ENCODE measurements around the gene KCNJ10.

The KCNJ10 gene

GRCh38 chr1:159964144-159964543 is 105.8 kb downstream of the KCNJ10 start:
- no peak for DNase-seq (ENCODE audit: low read depth in 2 of 2)

- no peak for DNase-seq (ENCODE audit: low read depth in 2 of 2)
Observed at GRCh38 chr1:159962176-159962575, 107.8 kb downstream of the KCNJ10 start.

GRCh38 chr1:159961636-159962035 is 108.3 kb downstream of the KCNJ10 start:
- no peak for DNase-seq (ENCODE audit: low read depth in 2 of 2)

- DNase-seq (ENCODE audit: low read depth in 2 of 2): peak; percentile 72 to 78
Observed at GRCh38 chr1:159960721-159961381, 109.1 kb downstream of the KCNJ10 start.

DNA sequence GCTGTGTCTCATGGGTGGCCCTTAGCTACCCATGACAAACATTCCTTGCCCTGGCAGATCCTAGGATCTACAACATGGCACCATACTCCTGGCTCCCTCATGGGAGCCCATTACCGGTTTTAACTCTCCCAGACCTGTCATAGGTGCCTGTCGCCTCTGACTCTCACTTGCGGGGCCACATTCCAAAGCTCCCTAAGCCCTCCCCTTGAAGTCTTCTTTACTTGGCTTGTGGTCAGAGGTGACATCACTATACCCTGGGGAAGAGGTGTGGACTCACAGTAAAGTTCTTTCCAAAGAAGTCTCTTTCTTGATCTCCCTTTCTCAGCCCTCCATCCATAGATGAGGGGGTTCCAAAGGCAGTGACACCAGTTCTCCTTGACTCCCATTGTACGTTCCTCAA is 110.5 kb downstream of the KCNJ10 start:
- DNase-seq (ENCODE audit: low read depth in 2 of 2): no peak

GRCh38 chr1:159958719-159959380 is 111.1 kb downstream of the KCNJ10 start:
- no peak for DNase-seq (ENCODE audit: low read depth in 2 of 2)

GRCh38 chr1:159957824-159958268 is 112.1 kb downstream of the KCNJ10 start:
- DNase-seq (ENCODE audit: low read depth in 2 of 2): no peak

GRCh38 chr1:159955456-159955855 is 114.5 kb downstream of the KCNJ10 start:
- no peak for DNase-seq (ENCODE audit: low read depth in 2 of 2)

DNA sequence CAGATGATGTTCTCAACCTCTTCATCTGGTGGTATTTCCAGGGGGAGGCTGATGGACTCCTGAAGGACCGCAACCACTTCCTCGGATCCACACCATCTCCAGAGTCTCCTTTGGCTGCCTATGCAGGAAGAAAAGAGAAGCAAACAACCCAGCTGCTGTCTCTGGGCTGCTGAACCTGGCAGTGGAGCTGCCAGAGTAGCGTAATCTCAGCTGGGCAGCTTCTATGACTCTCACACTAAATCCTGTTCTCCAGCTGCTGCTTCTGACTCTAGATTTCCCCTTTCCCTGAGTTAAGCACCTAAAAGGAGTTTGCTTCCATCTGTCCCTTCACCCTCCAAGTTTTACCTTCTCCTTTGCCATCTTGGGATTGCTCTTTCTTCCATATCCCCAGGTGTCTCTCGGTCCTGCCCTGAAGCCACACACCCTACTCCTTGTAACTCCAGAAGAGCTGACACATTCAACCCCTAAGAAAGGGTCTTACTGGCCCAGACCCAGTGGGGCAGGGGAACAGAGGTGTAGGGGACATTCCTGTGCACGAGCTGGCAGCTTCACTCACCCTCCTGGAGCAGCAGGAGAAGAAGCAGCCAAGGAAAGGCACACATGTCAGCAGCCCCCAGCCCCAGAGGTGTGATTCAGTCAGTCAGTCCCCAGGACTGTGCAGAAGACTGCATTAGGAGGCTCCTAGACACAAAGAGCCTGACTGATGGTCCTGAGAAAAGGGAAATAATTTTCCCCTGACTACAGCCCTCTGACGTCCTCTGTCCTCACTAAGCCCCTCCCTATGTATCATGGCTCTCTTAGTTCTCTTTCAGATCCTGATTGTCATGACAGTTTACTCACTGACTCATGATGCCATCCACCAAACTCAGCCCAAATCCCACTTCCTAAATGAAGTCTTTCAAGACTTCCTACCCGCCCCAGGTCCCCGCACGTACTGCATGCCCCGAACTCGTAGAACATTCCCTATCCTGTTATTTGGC is 116.1 kb downstream of the KCNJ10 start, which contains the start of gene SLAMF9:
SLAMF9 (minus strand) TSS at position 702 of the 980 bp plus-strand sequence; CDS start at position 602, 100 bp downstream.
- no peak for DNase-seq (ENCODE audit: low read depth in 2 of 2)

GRCh38 chr1:159952932-159953331 is 117.0 kb downstream of the KCNJ10 start:
- no peak for DNase-seq (ENCODE audit: low read depth in 2 of 2)

DNA sequence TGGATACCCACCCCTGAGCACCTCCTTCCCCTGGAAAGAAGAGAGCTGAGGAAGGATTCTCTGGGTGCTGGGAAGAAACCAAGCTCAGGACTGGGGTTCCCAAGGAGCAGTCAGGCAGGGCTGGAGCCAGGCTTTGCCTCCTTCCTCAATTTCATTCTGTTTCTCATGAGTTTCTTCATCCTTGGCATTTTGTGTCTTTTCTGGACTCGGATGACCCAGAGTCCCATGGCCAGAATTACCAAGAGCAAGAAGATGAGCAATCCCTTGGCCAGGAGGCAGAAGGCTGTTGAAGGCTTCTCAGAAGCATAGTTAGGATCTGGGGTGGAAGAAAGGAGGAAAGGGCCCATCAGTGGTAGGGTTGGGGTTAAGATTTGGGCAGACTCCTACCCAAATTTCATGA is 118.4 kb downstream of the KCNJ10 start:
- no peak for DNase-seq (ENCODE audit: low read depth in 2 of 2)

GRCh38 chr1:159951016-159951415 is 118.9 kb downstream of the KCNJ10 start:
- no peak for DNase-seq (ENCODE audit: low read depth in 2 of 2)

DNA sequence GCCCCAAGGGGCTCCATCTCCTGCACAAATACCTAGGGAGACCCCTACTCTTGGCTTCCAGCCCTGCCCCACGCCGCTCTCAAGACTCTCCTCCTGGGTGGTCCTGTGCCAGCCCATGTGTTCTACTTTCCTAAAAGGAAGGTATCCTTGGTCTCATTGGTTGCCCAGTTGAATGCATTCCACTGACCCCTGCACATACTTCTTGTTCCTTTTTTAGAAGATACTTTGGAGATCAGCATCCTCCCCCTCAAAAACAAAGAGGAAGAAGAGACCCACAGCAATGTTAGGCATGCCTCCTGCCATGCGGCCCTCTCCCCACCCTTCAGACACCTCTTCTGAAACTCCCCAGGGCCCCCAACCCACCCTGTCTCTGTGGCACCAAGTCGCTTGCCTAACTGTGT is 120.0 kb downstream of the KCNJ10 start:
- DNase-seq (ENCODE audit: low read depth in 2 of 2): no peak

DNA sequence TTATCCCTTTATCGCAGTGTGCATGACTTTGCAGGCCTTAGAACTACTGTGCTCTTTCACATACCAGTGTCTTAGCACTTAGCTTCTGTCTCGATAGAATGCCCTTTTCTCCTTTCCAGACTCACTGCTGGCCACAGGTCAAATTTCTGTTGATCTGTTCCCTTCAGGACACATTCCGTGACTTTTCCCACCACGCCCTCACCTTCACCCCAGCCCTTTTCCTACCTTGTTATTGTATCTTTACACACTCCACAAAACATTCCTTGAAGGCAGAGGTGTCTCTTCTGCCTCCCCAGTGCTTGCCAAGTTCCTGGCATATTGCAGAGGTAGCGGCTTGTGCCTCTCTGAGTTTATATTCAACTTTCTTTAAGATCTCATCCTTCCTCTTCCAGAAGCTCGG is 120.8 kb downstream of the KCNJ10 start:
- no peak for DNase-seq (ENCODE audit: low read depth in 2 of 2)
